ENCODE results near the gene RANBP9. TPM values are rescaled to one million over a fixed set of nuclear protein-coding genes. Genes with fewer than 3 reads are reported as not detected.

RANBP9 gene
- total and polyA plus RNA-seq, 9 of the 15 experiments (the other 6 are each of a cell fraction or from before 2014, with no cell fraction given) = 27.5 to 130 (median 61.5) TPM

GRCh38 chr6:13614926-13615791, 96.5 kb downstream of the RANBP9 start, which contains the start of gene NOL7:
TSS of gene NOL7 (plus strand) at chr6:13615335. CDS start at chr6:13615359, 24 bp downstream.
- POLR2A ChIA-PET = interaction anchor here (0.6 to 4.9 kb wide), 27 partner anchors 10 to 297 kb away, joined by 3 to 31 read pairs (median 4); partner anchors contain the start of genes RANBP9 and SIRT5
- BruUV-seq (replicated peaks) = TSS peak; percentile 52
- WGBS (ENCODE audit: insufficient coverage, low coverage, missing lambda C conversion rate) = 1% methylated on average over 84 of the region's 85 CpGs
- TF ChIP-seq, protein P1, sequence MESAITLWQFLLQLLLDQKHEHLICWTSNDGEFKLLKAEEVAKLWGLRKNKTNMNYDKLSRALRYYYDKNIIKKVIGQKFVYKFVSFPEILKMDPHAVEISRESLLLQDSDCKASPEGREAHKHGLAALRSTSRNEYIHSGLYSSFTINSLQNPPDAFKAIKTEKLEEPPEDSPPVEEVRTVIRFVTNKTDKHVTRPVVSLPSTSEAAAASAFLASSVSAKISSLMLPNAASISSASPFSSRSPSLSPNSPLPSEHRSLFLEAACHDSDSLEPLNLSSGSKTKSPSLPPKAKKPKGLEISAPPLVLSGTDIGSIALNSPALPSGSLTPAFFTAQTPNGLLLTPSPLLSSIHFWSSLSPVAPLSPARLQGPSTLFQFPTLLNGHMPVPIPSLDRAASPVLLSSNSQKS (CRISPR knock-in tag; IDR thresholded peaks at IDR 0.05) = no peak
- TF ChIP-seq, protein P2, sequence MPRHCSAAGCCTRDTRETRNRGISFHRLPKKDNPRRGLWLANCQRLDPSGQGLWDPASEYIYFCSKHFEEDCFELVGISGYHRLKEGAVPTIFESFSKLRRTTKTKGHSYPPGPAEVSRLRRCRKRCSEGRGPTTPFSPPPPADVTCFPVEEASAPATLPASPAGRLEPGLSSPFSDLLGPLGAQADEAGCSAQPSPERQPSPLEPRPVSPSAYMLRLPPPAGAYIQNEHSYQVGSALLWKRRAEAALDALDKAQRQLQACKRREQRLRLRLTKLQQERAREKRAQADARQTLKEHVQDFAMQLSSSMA (CRISPR knock-in tag; IDR thresholded peaks at IDR 0.05) = 0 out of 2 replicates have a peak, but pooled peaks have one; percentile 10
- no peak for TF ChIP-seq ZNF282 (CRISPR knock-in tag; IDR thresholded peaks at IDR 0.05)
- TF ChIP-seq, protein P3, sequence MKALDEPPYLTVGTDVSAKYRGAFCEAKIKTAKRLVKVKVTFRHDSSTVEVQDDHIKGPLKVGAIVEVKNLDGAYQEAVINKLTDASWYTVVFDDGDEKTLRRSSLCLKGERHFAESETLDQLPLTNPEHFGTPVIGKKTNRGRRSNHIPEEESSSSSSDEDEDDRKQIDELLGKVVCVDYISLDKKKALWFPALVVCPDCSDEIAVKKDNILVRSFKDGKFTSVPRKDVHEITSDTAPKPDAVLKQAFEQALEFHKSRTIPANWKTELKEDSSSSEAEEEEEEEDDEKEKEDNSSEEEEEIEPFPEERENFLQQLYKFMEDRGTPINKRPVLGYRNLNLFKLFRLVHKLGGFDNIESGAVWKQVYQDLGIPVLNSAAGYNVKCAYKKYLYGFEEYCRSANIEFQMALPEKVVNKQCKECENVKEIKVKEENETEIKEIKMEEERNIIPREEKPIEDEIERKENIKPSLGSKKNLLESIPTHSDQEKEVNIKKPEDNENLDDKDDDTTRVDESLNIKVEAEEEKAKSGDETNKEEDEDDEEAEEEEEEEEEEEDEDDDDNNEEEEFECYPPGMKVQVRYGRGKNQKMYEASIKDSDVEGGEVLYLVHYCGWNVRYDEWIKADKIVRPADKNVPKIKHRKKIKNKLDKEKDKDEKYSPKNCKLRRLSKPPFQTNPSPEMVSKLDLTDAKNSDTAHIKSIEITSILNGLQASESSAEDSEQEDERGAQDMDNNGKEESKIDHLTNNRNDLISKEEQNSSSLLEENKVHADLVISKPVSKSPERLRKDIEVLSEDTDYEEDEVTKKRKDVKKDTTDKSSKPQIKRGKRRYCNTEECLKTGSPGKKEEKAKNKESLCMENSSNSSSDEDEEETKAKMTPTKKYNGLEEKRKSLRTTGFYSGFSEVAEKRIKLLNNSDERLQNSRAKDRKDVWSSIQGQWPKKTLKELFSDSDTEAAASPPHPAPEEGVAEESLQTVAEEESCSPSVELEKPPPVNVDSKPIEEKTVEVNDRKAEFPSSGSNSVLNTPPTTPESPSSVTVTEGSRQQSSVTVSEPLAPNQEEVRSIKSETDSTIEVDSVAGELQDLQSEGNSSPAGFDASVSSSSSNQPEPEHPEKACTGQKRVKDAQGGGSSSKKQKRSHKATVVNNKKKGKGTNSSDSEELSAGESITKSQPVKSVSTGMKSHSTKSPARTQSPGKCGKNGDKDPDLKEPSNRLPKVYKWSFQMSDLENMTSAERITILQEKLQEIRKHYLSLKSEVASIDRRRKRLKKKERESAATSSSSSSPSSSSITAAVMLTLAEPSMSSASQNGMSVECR (CRISPR knock-in tag; IDR thresholded peaks at IDR 0.05) = peak; percentile 100
- peak; percentile 69 to 83 for TF ChIP-seq SIX5 (IDR thresholded peaks at IDR 0.05; ENCODE audit: borderline replicate concordance in 1 of 2, insufficient read depth in 1 of 2, low read depth in 1 of 2, low read length in 2 of 2)
- peak; percentile 67 for TF ChIP-seq SAFB (IDR thresholded peaks at IDR 0.05; ENCODE audit: borderline replicate concordance, low read depth, low read length)
- TF ChIP-seq TRIM24 (IDR thresholded peaks at IDR 0.05) = peak in 1 of 2 experiments; percentile 60; a peak in 1 of 4 replicates
- no peak for TF ChIP-seq ZNF23 (CRISPR knock-in tag; IDR thresholded peaks at IDR 0.05)
- no peak for TF ChIP-seq HMG20B (CRISPR knock-in tag; IDR thresholded peaks at IDR 0.05)
- no peak; the same call in 1 of the 2 replicates for TF ChIP-seq DPF2 (IDR thresholded peaks at IDR 0.05)
- TF ChIP-seq, protein P4, sequence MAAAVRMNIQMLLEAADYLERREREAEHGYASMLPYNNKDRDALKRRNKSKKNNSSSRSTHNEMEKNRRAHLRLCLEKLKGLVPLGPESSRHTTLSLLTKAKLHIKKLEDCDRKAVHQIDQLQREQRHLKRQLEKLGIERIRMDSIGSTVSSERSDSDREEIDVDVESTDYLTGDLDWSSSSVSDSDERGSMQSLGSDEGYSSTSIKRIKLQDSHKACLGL (CRISPR knock-in tag; IDR thresholded peaks at IDR 0.05; ENCODE audit: borderline replicate concordance, poor library complexity, severe bottlenecking) = peak; percentile 97
- TF ChIP-seq, protein P5, sequence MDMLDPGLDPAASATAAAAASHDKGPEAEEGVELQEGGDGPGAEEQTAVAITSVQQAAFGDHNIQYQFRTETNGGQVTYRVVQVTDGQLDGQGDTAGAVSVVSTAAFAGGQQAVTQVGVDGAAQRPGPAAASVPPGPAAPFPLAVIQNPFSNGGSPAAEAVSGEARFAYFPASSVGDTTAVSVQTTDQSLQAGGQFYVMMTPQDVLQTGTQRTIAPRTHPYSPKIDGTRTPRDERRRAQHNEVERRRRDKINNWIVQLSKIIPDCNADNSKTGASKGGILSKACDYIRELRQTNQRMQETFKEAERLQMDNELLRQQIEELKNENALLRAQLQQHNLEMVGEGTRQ (CRISPR knock-in tag; IDR thresholded peaks at IDR 0.05) = peak; percentile 65; the same call in 1 of the 2 replicates
- no peak for TF ChIP-seq KLF10 (CRISPR knock-in tag; IDR thresholded peaks at IDR 0.05)

More at GRCh38 chr6:13614926-13615791, 96.5 kb downstream of the RANBP9 start, which contains the start of gene NOL7:
- no peaks in the 10 kb centered on the region for H3K9me1 ChIP-seq (ENCODE audit: control insufficient read depth, insufficient read depth, low read length)
- H3K4me2 ChIP-seq (ENCODE audit: insufficient read depth, low read length) = peak within 1 kb of the TSS; percentile 93
- no peaks in the 10 kb centered on the region for H3K9me3 ChIP-seq (replicated peaks; ENCODE audit: control insufficient read depth, insufficient read depth, low read depth, low read length)
- CTCF ChIA-PET (ENCODE audit: low intra/inter-chr PET ratio) = interaction anchor here (0.7 kb wide), 1 partner anchor 179 kb away, joined by 3 read pairs; no protein-coding TSS in a partner anchor
- DNase-seq (ENCODE audit: extremely low read depth in 1 of 4, low spot score in 3 of 4) (peak; percentile 98 to 99 (median 98)), FAIRE-seq (peak; percentile 95), ATAC-seq (peak; percentile 89)
- H3K27me3 ChIP-seq (ENCODE audit: control insufficient read depth in 2 of 2, insufficient read depth in 2 of 2, low read length in 2 of 2) = no peaks in the 10 kb centered on the region
- in situ Hi-C loops (cut with MboI) = no loop called here
- 0 out of 2 replicates have a peak, but pooled peaks cover 8% of the 10 kb centered on the region for H4K20me1 ChIP-seq (replicated peaks; ENCODE audit: control insufficient read depth, insufficient read depth, low read length)
- peak within 1 kb of the TSS; percentile 81 for H2AFZ ChIP-seq (ENCODE audit: low read depth, low read length)
- peaks cover 59% of the 10 kb centered on the region for H3K79me2 ChIP-seq (ENCODE audit: control insufficient read depth, insufficient read depth, low read length)
- H3K9ac ChIP-seq (ENCODE audit: insufficient read depth in 1 of 2, low read depth in 2 of 2, low read length in 2 of 2) = peak within 1 kb of the TSS; percentile 95 to 97
- peak within 1 kb of the TSS; percentile 80 for H3K4me3 ChIP-seq
- peak within 1 kb of the TSS; percentile 92 for H3K27ac ChIP-seq (ENCODE audit: extremely low read depth, low read depth, low read length)
- peaks cover 11 to 25% of the 10 kb centered on the region in 2 experiments for H3K4me1 ChIP-seq (replicated peaks in 1 of 2; ENCODE audit: control insufficient read depth in 2 of 2, insufficient read depth in 2 of 2, low read length in 2 of 2)
- intact Hi-C loops (cut with micrococcal nuclease) = loop anchor here (2.0 to 5.0 kb wide), 3 partner anchors 40 to 96 kb away; partner anchors contain the start of genes RANBP9 and SIRT5
- peaks cover 42% of the 10 kb centered on the region for H3K36me3 ChIP-seq (ENCODE audit: control insufficient read depth, insufficient read depth, low read length)

All from K562 (cell line).